ENCODE measurements around the gene MEDAG. TPM values are rescaled to one million over a fixed set of nuclear protein-coding genes. Genes with fewer than 3 reads are reported as not detected.
"Not testable (repeated sequence)": the region's sequence is repeated elsewhere in the genome, so short reads cannot be mapped to it uniquely, and the experiment has no call there.

The MEDAG gene
- total and polyA plus RNA-seq, 2 donors (not counting 1 experiment from before 2014, with no cell fraction given), result 0.12 TPM; not detected in 1

- Mint-ChIP-seq H3K27me3 (peaks cover 26% of the 10 kb centered on the region), H3K9me3 (ENCODE audit: insufficient read depth) (no peaks in the 10 kb centered on the region)
- no CpG with 5 or more reads among the region's 1 CpG for WGBS (ENCODE audit: insufficient coverage)
These were observed 19.4 kb downstream of the MEDAG start for GRCh38 chr13:30925429-30925828.

GRCh38 chr13:30926781-30927180 is 20.7 kb downstream of the MEDAG start:
- no peaks in the 10 kb centered on the region for H3K4me1 ChIP-seq (ENCODE audit: control insufficient read depth in 2 of 2, insufficient read depth in 2 of 2, low read length in 2 of 2)
- no peak for DNase-seq
- CTCF ChIA-PET, result no interaction called here
- Mint-ChIP-seq H3K27me3 (peaks cover 35% of the 10 kb centered on the region), H3K9me3 (ENCODE audit: insufficient read depth) (no peaks in the 10 kb centered on the region), H3K27ac (no peak overlapping the region), H3K4me1 (no peaks in the 10 kb centered on the region), H3K4me3 (no peak overlapping the region)
- peaks cover 0 to 8% (median 0%) of the 10 kb centered on the region in 4 experiments for H3K27me3 ChIP-seq (replicated peaks in 1 of 4; ENCODE audit: control extremely low read depth in 1 of 4, control insufficient read depth in 3 of 4, insufficient read depth in 4 of 4, low read length in 3 of 4)
- WGBS (ENCODE audit: insufficient coverage), result no CpG with 5 or more reads among the region's 3 CpGs
- POLR2A ChIA-PET, result no interaction called here
- intact Hi-C loops (cut with micrococcal nuclease), result no loop called here
- no peaks in the 10 kb centered on the region for H3K79me2 ChIP-seq (ENCODE audit: control insufficient read depth, insufficient read depth, low read length)
- no peak overlapping the region for H3K4me3 ChIP-seq (ENCODE audit: control extremely low read depth in 1 of 5, extremely low read depth in 1 of 5, insufficient read depth in 1 of 5, low read depth in 2 of 5, low read length in 4 of 5)
- no peak for TF ChIP-seq EZH2 (IDR thresholded peaks at IDR 0.05; ENCODE audit: borderline replicate concordance, insufficient read depth, low read depth, low read length, poor library complexity, severe bottlenecking)
- TF ChIP-seq CTCF (IDR thresholded peaks at IDR 0.05), result no peak
- H3K9me3 ChIP-seq (ENCODE audit: control extremely low read depth in 1 of 3, control insufficient read depth in 2 of 3, insufficient read depth in 1 of 3, low read length in 2 of 3), result no peaks in the 10 kb centered on the region
- ATAC-seq (ENCODE audit: low read depth), result no peak
- H3K27ac ChIP-seq (ENCODE audit: low read length in 2 of 2), result no peak overlapping the region
- no peaks in the 10 kb centered on the region for H3K36me3 ChIP-seq (replicated peaks in 1 of 2; ENCODE audit: control extremely low read depth in 1 of 2, control insufficient read depth in 1 of 2, extremely low read depth in 1 of 2, insufficient read depth in 2 of 2, low read length in 1 of 2)
- H3K4me2 ChIP-seq (replicated peaks; ENCODE audit: low read depth, low read length, poor library complexity, severe bottlenecking), result no peak overlapping the region
- no peak overlapping the region for H2AFZ ChIP-seq (ENCODE audit: insufficient read depth, low read depth, low read length, poor library complexity, severe bottlenecking)
- no peaks in the 10 kb centered on the region for H4K20me1 ChIP-seq (ENCODE audit: control insufficient read depth, insufficient read depth, low read length, poor library complexity, severe bottlenecking)
- no peak overlapping the region for H3K9ac ChIP-seq (ENCODE audit: low read length)

More at GRCh38 chr13:30925429-30925828, 19.4 kb downstream of the MEDAG start:
- H3K9me3 ChIP-seq (ENCODE audit: control extremely low read depth in 1 of 3, control insufficient read depth in 2 of 3, insufficient read depth in 1 of 3, low read length in 2 of 3), result no peaks in the 10 kb centered on the region
- TF ChIP-seq EZH2 (IDR thresholded peaks at IDR 0.05; ENCODE audit: borderline replicate concordance, insufficient read depth, low read depth, low read length, poor library complexity, severe bottlenecking) (no peak), CTCF (IDR thresholded peaks at IDR 0.05) (no peak)
- no peak overlapping the region for H3K4me3 ChIP-seq (ENCODE audit: control extremely low read depth in 1 of 5, extremely low read depth in 1 of 5, insufficient read depth in 1 of 5, low read depth in 2 of 5, low read length in 4 of 5)
- no peak overlapping the region for H2AFZ ChIP-seq (ENCODE audit: insufficient read depth, low read depth, low read length, poor library complexity, severe bottlenecking)
- no peak overlapping the region for H3K9ac ChIP-seq (ENCODE audit: low read length)
- H3K4me2 ChIP-seq (replicated peaks; ENCODE audit: low read depth, low read length, poor library complexity, severe bottlenecking), result no peak overlapping the region
- Mint-ChIP-seq H3K27ac (no peak overlapping the region), H3K4me1 (no peaks in the 10 kb centered on the region), H3K4me3 (no peak overlapping the region)
- no peaks in the 10 kb centered on the region for H3K36me3 ChIP-seq (replicated peaks in 1 of 2; ENCODE audit: control extremely low read depth in 1 of 2, control insufficient read depth in 1 of 2, extremely low read depth in 1 of 2, insufficient read depth in 2 of 2, low read length in 1 of 2)
- intact Hi-C loops (cut with micrococcal nuclease), result no loop called here
- no peaks in the 10 kb centered on the region for H4K20me1 ChIP-seq (ENCODE audit: control insufficient read depth, insufficient read depth, low read length, poor library complexity, severe bottlenecking)
- no peak for ATAC-seq (ENCODE audit: low read depth)
- POLR2A ChIA-PET, result no interaction called here
- DNase-seq, result no peak
- CTCF ChIA-PET, result no interaction called here
- H3K27me3 ChIP-seq (replicated peaks in 1 of 4; ENCODE audit: control extremely low read depth in 1 of 4, control insufficient read depth in 3 of 4, insufficient read depth in 4 of 4, low read length in 3 of 4), result no peaks in the 10 kb centered on the region
- no peak overlapping the region for H3K27ac ChIP-seq (ENCODE audit: low read length in 2 of 2)
- H3K4me1 ChIP-seq (ENCODE audit: control insufficient read depth in 2 of 2, insufficient read depth in 2 of 2, low read length in 2 of 2), result no peaks in the 10 kb centered on the region
- H3K79me2 ChIP-seq (ENCODE audit: control insufficient read depth, insufficient read depth, low read length), result no peaks in the 10 kb centered on the region

GRCh38 chr13:30927188-30927587 is 21.1 kb downstream of the MEDAG start:
- peaks cover 39% of the 10 kb centered on the region for H3K27me3 Mint-ChIP-seq
- H3K9ac ChIP-seq (ENCODE audit: low read length); H3K36me3 ChIP-seq (replicated peaks in 1 of 2; ENCODE audit: control extremely low read depth in 1 of 2, control insufficient read depth in 1 of 2, extremely low read depth in 1 of 2, insufficient read depth in 2 of 2, low read length in 1 of 2); POLR2A ChIA-PET; H3K27me3 ChIP-seq (replicated peaks in 1 of 4; ENCODE audit: control extremely low read depth in 1 of 4, control insufficient read depth in 3 of 4, insufficient read depth in 4 of 4, low read length in 3 of 4); DNase-seq; CTCF ChIA-PET; H3K9me3 ChIP-seq (ENCODE audit: control extremely low read depth in 1 of 3, control insufficient read depth in 2 of 3, insufficient read depth in 1 of 3, low read length in 2 of 3); H3K27ac Mint-ChIP-seq; intact Hi-C loops (cut with micrococcal nuclease); H3K27ac ChIP-seq (ENCODE audit: low read length in 2 of 2); H3K4me3 Mint-ChIP-seq; H3K9me3 Mint-ChIP-seq (ENCODE audit: insufficient read depth); H3K4me1 Mint-ChIP-seq; H3K4me1 ChIP-seq (ENCODE audit: control insufficient read depth in 2 of 2, insufficient read depth in 2 of 2, low read length in 2 of 2); H3K79me2 ChIP-seq (ENCODE audit: control insufficient read depth, insufficient read depth, low read length); H3K4me3 ChIP-seq (ENCODE audit: control extremely low read depth in 1 of 5, extremely low read depth in 1 of 5, insufficient read depth in 1 of 5, low read depth in 2 of 5, low read length in 4 of 5); H3K4me2 ChIP-seq (replicated peaks; ENCODE audit: low read depth, low read length, poor library complexity, severe bottlenecking); H4K20me1 ChIP-seq (ENCODE audit: control insufficient read depth, insufficient read depth, low read length, poor library complexity, severe bottlenecking); ATAC-seq (ENCODE audit: low read depth); H2AFZ ChIP-seq (ENCODE audit: insufficient read depth, low read depth, low read length, poor library complexity, severe bottlenecking): not testable (repeated sequence)
- WGBS (ENCODE audit: insufficient coverage), result 72% methylated on average over 2 of the region's 3 CpGs
